Endothelial cell of umbilical vein (primary cell): Measurements from ENCODE around the gene TSPAN33. TPM values are rescaled to one million over a fixed set of nuclear protein-coding genes. Genes with fewer than 3 reads are reported as not detected.

ENCODE experiments used
- BruUV-seq: library from RNA; stranded (reverse); fragments of 400-500 nt; replicated peaks from 2 replicates; lab custom pipeline; 2021; lab: Mats Ljungman, UMichigan
- CTCF ChIA-PET: fragments of 300-600, 350-600 bp; sonication (Branson Sonifier 250); formaldehyde crosslinking; loops from one replicate; lab custom pipeline; 2021; ENCODE audit warnings: antibody characterized with exemption, inconsistent platforms; lab: Charles Lee
- POLR2A ChIA-PET: fragments of 300-600, 350-600 bp; sonication (Branson Sonifier 250); formaldehyde crosslinking; loops from one replicate; lab custom pipeline; 2021; ENCODE audit warnings: antibody characterized with exemption, inconsistent platforms; lab: Charles Lee
- DNase-seq: peaks from one replicate; pipeline ENCODE4 v3.0.0-alpha.2; 2011; ENCODE audit warnings: low read depth, low spot score
- FAIRE-seq: peaks from 2 replicates; lab custom pipeline; 2011; peaks lifted over from hg19 to GRCh38; lab: Jason Lieb, UNC
- H2AFZ ChIP-seq: 2 replicates; pipeline ENCODE4 v1.6.0; 2012; ENCODE audit warnings: low read depth, low read length, control low read depth, inconsistent platforms
- H3K27ac ChIP-seq: 2 replicates; pipeline ENCODE4 v1.5.1; 2011; ENCODE audit warnings: low read depth, mild to moderate bottlenecking, control low read depth, low read length, moderate library complexity; ENCODE audit not compliant: insufficient read depth
- H3K27me3 ChIP-seq, 2 experiments: 2 replicates each; pipeline versions ENCODE4 v1.6.0 to v1.6.1; 2011; ENCODE audit warnings: low read length in 2 of 2, mixed read lengths in 1 of 2; ENCODE audit not compliant: control insufficient read depth in 2 of 2, insufficient read depth in 2 of 2
- H3K36me3 ChIP-seq, 2 experiments: 2 replicates in 1 of 2; 3 replicates in 1 of 2; pipeline ENCODE4 v1.5.1; 2011; ENCODE audit warnings: low read length in 2 of 2, mild to moderate bottlenecking in 1 of 2, moderate library complexity in 1 of 2; ENCODE audit not compliant: control insufficient read depth in 2 of 2, insufficient read depth in 2 of 2; ENCODE audit errors: extremely low read depth in 1 of 2
- H3K4me1 ChIP-seq: 3 replicates; pipeline ENCODE4 v1.5.1; 2011; ENCODE audit warnings: mild to moderate bottlenecking, low read length; ENCODE audit not compliant: control insufficient read depth, insufficient read depth; ENCODE audit errors: extremely low read depth
- H3K4me2 ChIP-seq: 2 replicates; pipeline ENCODE4 v1.6.1; 2011; ENCODE audit warnings: low read length, control low read depth, mixed read lengths; ENCODE audit not compliant: insufficient read depth
- H3K4me3 ChIP-seq, 3 experiments: fragments of 200-600 bp in 1 of 3; sonication (generic), shearing (Covaris generic) in 1 of 3; replicated peaks in 1 of 3; 2 replicates each; pipeline ENCODE4 v1.5.1; 2011 to 2016; ENCODE audit warnings: control low read depth in 3 of 3, low read length in 3 of 3, mild to moderate bottlenecking in 2 of 3, inconsistent platforms in 1 of 3, low read depth in 1 of 3, moderate library complexity in 1 of 3; ENCODE audit not compliant: insufficient read depth in 1 of 3
- H3K79me2 ChIP-seq: 2 replicates; pipeline ENCODE4 v1.6.0; 2012; ENCODE audit warnings: low read length, inconsistent platforms; ENCODE audit not compliant: control insufficient read depth, insufficient read depth
- H3K9ac ChIP-seq: replicated peaks from 2 replicates; pipeline ENCODE3; 2011; ENCODE audit warnings: low read length, control low read depth; ENCODE audit not compliant: insufficient read depth; ENCODE audit errors: extremely low read depth
- H3K9me1 ChIP-seq: replicated peaks from 3 replicates; pipeline ENCODE4 v1.6.0; 2011; ENCODE audit warnings: mild to moderate bottlenecking, low read length; ENCODE audit not compliant: control insufficient read depth, insufficient read depth; ENCODE audit errors: extremely low read depth
- H3K9me3 ChIP-seq: replicated peaks from 2 replicates; pipeline ENCODE4 v1.5.1; 2012; ENCODE audit warnings: low read length, inconsistent platforms; ENCODE audit not compliant: control insufficient read depth, insufficient read depth
- H4K20me1 ChIP-seq: replicated peaks from 2 replicates; pipeline ENCODE3; 2011; ENCODE audit warnings: mild to moderate bottlenecking, low read length; ENCODE audit not compliant: control insufficient read depth, insufficient read depth; ENCODE audit errors: extremely low read depth
- EZH2 ChIP-seq: IDR thresholded peaks from 2 replicates; pipeline ENCODE4 v1.6.1; 2012; ENCODE audit warnings: borderline replicate concordance, low read depth, mild to moderate bottlenecking, moderate library complexity, low read length, inconsistent platforms; ENCODE audit not compliant: severe bottlenecking
- FOS ChIP-seq: IDR thresholded peaks from 2 replicates; pipeline ENCODE4 v1.6.1; 2011; ENCODE audit warnings: mild to moderate bottlenecking, low read length, moderate library complexity, borderline replicate concordance; ENCODE audit not compliant: insufficient read depth
- GATA2 ChIP-seq: IDR thresholded peaks from 2 replicates; pipeline ENCODE4 v1.7.0; 2011; ENCODE audit warnings: low read depth, mild to moderate bottlenecking, moderate library complexity, mixed read lengths, low read length; ENCODE audit not compliant: insufficient read length, insufficient read depth
- JUN ChIP-seq: IDR thresholded peaks from 2 replicates; pipeline ENCODE4 v1.6.1; 2011; ENCODE audit warnings: borderline replicate concordance, low read depth; ENCODE audit not compliant: insufficient read length, insufficient read depth
- MYC ChIP-seq: IDR thresholded peaks from one replicate; pipeline ENCODE4 v1.6.1; 2011; ENCODE audit warnings: mild to moderate bottlenecking, low read depth, low read length
- POLR2A ChIP-seq: IDR thresholded peaks from 2 replicates; pipeline ENCODE4 v1.6.1; 2012; ENCODE audit warnings: low read depth, mild to moderate bottlenecking, control low read depth, low read length
- POLR2AphosphoS5 ChIP-seq: IDR thresholded peaks from 2 replicates; pipeline ENCODE4 v1.6.1; 2012; ENCODE audit warnings: low read depth, mild to moderate bottlenecking, control low read depth, low read length, moderate library complexity; ENCODE audit not compliant: insufficient read depth
- dilution Hi-C: fragments of 300-500 bp; cut with MboI; formaldehyde crosslinking; loops from one replicate; pipeline ENCODE4 v1.15.0; 2019; ENCODE audit warnings: low sequenced_read_pairs; ENCODE audit not compliant: extremely low pct_ligation_motif_present
- intact Hi-C: fragments of 100-400 bp; cut with micrococcal nuclease; formaldehyde crosslinking; loops from one replicate; pipeline ENCODE4 v1.10.0; 2022
- polyA plus RNA-seq, 4 experiments: library from polyadenylated mRNA; depleted of rRNA in 3 of 4; stranded (reverse) in 3 of 4; unstranded in 1 of 4; fragments of >200 nt; gene quantifications; 2 replicates each; pipeline versions ENCODE4 v1.2.1 to v1.2.3, GENCODE V29; 2011 to 2012; ENCODE audit warnings: missing spikeins in 1 of 4
- total RNA-seq: library from RNA; stranded (reverse); gene quantifications from 2 replicates; pipeline ENCODE4 v1.2.3, GENCODE V29; 2021
- TF ChIP-seq, protein P1 (sequence below): IDR thresholded peaks from 2 replicates; pipeline ENCODE4 v1.6.1; 2011; ENCODE audit not compliant: insufficient read depth, insufficient read length
- TF ChIP-seq, protein P2 (sequence below), 2 donors: IDR thresholded peaks; 1 replicate in 1 of 2; 2 replicates in 1 of 2; pipeline ENCODE4 v1.5.1; 2011; ENCODE audit warnings: low read length in 2 of 2, mild to moderate bottlenecking in 2 of 2, moderate library complexity in 2 of 2, control low read depth in 1 of 2, inconsistent platforms in 1 of 2, low read depth in 1 of 2; ENCODE audit not compliant: insufficient read depth in 1 of 2; ENCODE audit errors: extremely low read depth in 1 of 2

Gene TSPAN33
- total and polyA plus RNA-seq, 2 donors (not counting 3 experiments of a cell fraction or from before 2014, with no cell fraction given) = 0.21 TPM; not detected in 1

DNA sequence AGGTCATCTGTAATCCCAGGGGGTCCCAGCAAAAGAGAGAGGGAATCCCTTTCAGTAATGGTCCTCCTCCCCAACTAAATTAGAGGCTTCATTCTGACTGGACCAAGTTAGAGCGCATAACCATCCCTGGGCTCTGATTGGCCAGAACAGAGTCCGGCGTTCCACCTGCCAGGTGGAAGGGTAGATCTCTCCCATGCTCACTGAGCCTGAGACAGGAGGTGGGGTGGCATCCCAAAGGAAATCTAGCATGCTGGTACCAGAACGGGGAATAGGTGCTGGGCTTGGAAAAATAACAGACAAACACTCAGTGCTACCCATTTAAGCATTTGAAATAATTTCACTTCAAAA is 21.0 kb upstream of the TSPAN33 start:
- Histone ChIP-seq H3K36me3 (no peaks in the 10 kb centered on the region), H3K9me1 (no peaks in the 10 kb centered on the region), H3K9me3 (no peaks in the 10 kb centered on the region), H3K9ac (no peak overlapping the region), H4K20me1 (no peaks in the 10 kb centered on the region), H2AFZ (no peak overlapping the region), H3K27me3 (peaks cover 9 to 13% of the 10 kb centered on the region in 2 experiments), H3K27ac (no peak overlapping the region), H3K4me1 (no peaks in the 10 kb centered on the region), H3K79me2 (no peaks in the 10 kb centered on the region), H3K4me3 (no peak overlapping the region), H3K4me2 (no peak overlapping the region)
- DNase-seq = no peak
- dilution Hi-C loops = no loop called here
- intact Hi-C loops = no loop called here
- ChIA-PET POLR2A (no interaction called here), CTCF (no interaction called here)
- FAIRE-seq = no peak
- TF ChIP-seq, protein P1, sequence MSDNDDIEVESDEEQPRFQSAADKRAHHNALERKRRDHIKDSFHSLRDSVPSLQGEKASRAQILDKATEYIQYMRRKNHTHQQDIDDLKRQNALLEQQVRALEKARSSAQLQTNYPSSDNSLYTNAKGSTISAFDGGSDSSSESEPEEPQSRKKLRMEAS = no peak
- no peak for TF ChIP-seq JUN
- no peak for TF ChIP-seq POLR2AphosphoS5
- no peak for TF ChIP-seq GATA2
- TF ChIP-seq MYC = no peak
- no peak for TF ChIP-seq POLR2A
- no peak for TF ChIP-seq FOS
- TF ChIP-seq EZH2 = no peak
- TF ChIP-seq, protein P2, sequence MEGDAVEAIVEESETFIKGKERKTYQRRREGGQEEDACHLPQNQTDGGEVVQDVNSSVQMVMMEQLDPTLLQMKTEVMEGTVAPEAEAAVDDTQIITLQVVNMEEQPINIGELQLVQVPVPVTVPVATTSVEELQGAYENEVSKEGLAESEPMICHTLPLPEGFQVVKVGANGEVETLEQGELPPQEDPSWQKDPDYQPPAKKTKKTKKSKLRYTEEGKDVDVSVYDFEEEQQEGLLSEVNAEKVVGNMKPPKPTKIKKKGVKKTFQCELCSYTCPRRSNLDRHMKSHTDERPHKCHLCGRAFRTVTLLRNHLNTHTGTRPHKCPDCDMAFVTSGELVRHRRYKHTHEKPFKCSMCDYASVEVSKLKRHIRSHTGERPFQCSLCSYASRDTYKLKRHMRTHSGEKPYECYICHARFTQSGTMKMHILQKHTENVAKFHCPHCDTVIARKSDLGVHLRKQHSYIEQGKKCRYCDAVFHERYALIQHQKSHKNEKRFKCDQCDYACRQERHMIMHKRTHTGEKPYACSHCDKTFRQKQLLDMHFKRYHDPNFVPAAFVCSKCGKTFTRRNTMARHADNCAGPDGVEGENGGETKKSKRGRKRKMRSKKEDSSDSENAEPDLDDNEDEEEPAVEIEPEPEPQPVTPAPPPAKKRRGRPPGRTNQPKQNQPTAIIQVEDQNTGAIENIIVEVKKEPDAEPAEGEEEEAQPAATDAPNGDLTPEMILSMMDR (IDR thresholded peaks at IDR 0.05; ENCODE audit: extremely low read depth in 1 of 2, insufficient read depth in 1 of 2, low read depth in 1 of 2, low read length in 2 of 2) = no peak
- BruUV-seq = no TSS peak
